ENCODE results near the gene TLE2. TPM values are rescaled to one million over a fixed set of nuclear protein-coding genes. Genes with fewer than 3 reads are reported as not detected.

Gene TLE2
- total RNA-seq, 1 experiment from 2014 or later = 35.6 TPM

DNA sequence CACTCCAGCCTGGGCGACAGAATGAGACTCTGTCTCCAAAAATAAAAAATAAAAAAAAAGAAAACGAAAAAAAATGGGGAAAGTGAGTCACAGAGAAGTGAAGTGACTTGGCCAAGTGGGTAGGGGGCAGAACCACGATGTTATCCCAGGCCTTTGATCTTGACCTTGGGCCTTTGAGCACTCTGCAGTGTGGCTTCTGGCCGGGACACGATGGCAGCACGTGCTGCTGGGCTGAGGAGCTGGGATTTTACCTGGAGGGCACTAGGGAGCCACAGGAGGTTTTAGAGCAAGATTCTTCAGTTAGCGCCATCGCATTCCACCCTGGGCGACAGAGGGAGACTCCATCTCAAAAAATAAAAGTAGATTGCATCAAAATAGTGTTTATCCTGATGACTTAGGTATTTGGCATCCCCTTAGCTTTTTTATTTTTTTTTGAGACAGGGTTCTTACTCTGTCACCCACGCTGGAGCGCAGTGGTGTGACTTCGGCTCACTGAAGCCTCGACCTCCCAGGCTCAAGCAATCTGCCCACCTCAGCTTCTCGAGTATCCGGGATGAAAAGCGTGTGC, 37.5 kb upstream of the TLE2 start:
- ATAC-seq = no peak
- H3K27me3 ChIP-seq (ENCODE audit: insufficient read depth, low read length) = no peaks in the 10 kb centered on the region
- CTCF ChIA-PET = no interaction called here

More for the DNA sequence above, 37.5 kb upstream of the TLE2 start:
- intact Hi-C loops (cut with micrococcal nuclease) = no loop called here
- ChIA-PET POLR2A (no interaction called here), RAD21 (ENCODE audit: low non-redundant PET in 1 of 2, low total read pairs in 2 of 2, uncharacterized antibody in 2 of 2, unreplicated experiment in 2 of 2) (interaction anchor here in 1 of 2 experiments (0.6 kb wide), 1 partner anchor 11 kb away, joined by 7 read pairs; no protein-coding TSS in a partner anchor)
- Histone ChIP-seq H3K27ac (ENCODE audit: low read depth, low read length) (no peak overlapping the region), H4K20me1 (ENCODE audit: insufficient read depth) (no peaks in the 10 kb centered on the region), H3K9me3 (ENCODE audit: control insufficient read depth in 1 of 2, insufficient read depth in 1 of 2, low read depth in 1 of 2, low read length in 2 of 2) (no peaks in the 10 kb centered on the region), H3K79me2 (ENCODE audit: insufficient read depth, low read length) (peaks cover under 1% of the 10 kb centered on the region; the same call in 1 of the 2 replicates), H3K4me2 (ENCODE audit: low read length) (no peak overlapping the region), H3K9ac (ENCODE audit: low read length) (no peak overlapping the region), H3K4me3 (replicated peaks in 1 of 2; ENCODE audit: low read depth in 1 of 2, low read length in 2 of 2) (no peak overlapping the region), H3K4me1 (ENCODE audit: control insufficient read depth in 1 of 2, insufficient read depth in 2 of 2, low read length in 2 of 2) (peaks cover 6 to 10% of the 10 kb centered on the region in 2 experiments), H3K9me2 (ENCODE audit: insufficient read depth) (no peaks in the 10 kb centered on the region), H2AFZ (ENCODE audit: low read depth, low read length, poor library complexity, severe bottlenecking) (no peak overlapping the region), H3K36me3 (ENCODE audit: control insufficient read depth in 1 of 2, insufficient read depth in 2 of 2, low read length in 2 of 2) (no peaks in the 10 kb centered on the region)
- BruUV-seq (replicated peaks) = no TSS peak
- TF ChIP-seq SP1 (IDR thresholded peaks at IDR 0.05; ENCODE audit: low read depth) (no peak), EZH2 (IDR thresholded peaks at IDR 0.05) (no peak), EGR1 (IDR thresholded peaks at IDR 0.05; ENCODE audit: low read depth) (no peak), ZNF274 (IDR thresholded peaks at IDR 0.05; ENCODE audit: low read depth, low read length) (no peak), CBX3 (IDR thresholded peaks at IDR 0.05; ENCODE audit: low read depth) (no peak), TCF7L2 (IDR thresholded peaks at IDR 0.05; ENCODE audit: borderline replicate concordance, extremely low read depth, insufficient read depth, insufficient read length) (no peak), JUND (IDR thresholded peaks at IDR 0.05) (no peak), SIN3A (IDR thresholded peaks at IDR 0.05; ENCODE audit: low read depth) (no peak), SRF (IDR thresholded peaks at IDR 0.05; ENCODE audit: low read depth) (no peak), ZBTB33 (IDR thresholded peaks at IDR 0.05; ENCODE audit: extremely low read depth, insufficient replicate concordance, low read length) (no peak), EZH2phosphoT487 (IDR thresholded peaks at IDR 0.05; ENCODE audit: borderline replicate concordance) (no peak), YY1 (IDR thresholded peaks at IDR 0.05; ENCODE audit: extremely low read depth, insufficient replicate concordance, low read depth, low read length) (no peak), MAX (IDR thresholded peaks at IDR 0.05) (no peak), REST (IDR thresholded peaks at IDR 0.05; ENCODE audit: low read depth) (no peak), FOSL1 (IDR thresholded peaks at IDR 0.05; ENCODE audit: low read depth) (no peak), POLR2A (IDR thresholded peaks at IDR 0.05; ENCODE audit: borderline replicate concordance, extremely low read depth, insufficient read depth, insufficient read length) (no peak), ZFX (IDR thresholded peaks at IDR 0.05) (no peak)
- no peak for DNase-seq (ENCODE audit: low read depth, low spot score)

All from HCT116 (cell line).